OCI-LY7 (cell line): ENCODE results near the gene ALG10B. TPM values are rescaled to one million over a fixed set of nuclear protein-coding genes. Genes with fewer than 3 reads are reported as not detected.

Source experiments
- BruUV-seq: library from RNA; stranded (reverse); fragments of 400-500 nt; replicated peaks from 2 replicates; lab custom pipeline; 2021; lab: Mats Ljungman, UMichigan
- CTCF ChIA-PET: fragments of 300-600 bp; sonication (Branson Sonifier 250); formaldehyde crosslinking; loops from one replicate; lab custom pipeline; 2022; ENCODE audit warnings: antibody characterized with exemption; ENCODE audit not compliant: unreplicated experiment; lab: Charles Lee
- POLR2A ChIA-PET: fragments of 300-600 bp; sonication (Branson Sonifier 250); formaldehyde crosslinking; loops from one replicate; lab custom pipeline; 2022; ENCODE audit warnings: antibody characterized with exemption; lab: Charles Lee
- DNase-seq: peaks from one replicate; pipeline ENCODE4 v3.0.0-alpha.2; 2015; ENCODE audit warnings: low spot score
- H2AFZ ChIP-seq: fragments of 200-600 bp; sonication (generic), shearing (Covaris generic); 2 replicates; pipeline ENCODE4 v1.6.1; 2014; ENCODE audit warnings: mild to moderate bottlenecking, antibody characterized with exemption, low read length, moderate library complexity
- H3K27ac ChIP-seq: fragments of 200-600 bp; sonication (generic); 2 replicates; pipeline ENCODE4 v1.5.1; 2014; ENCODE audit warnings: mixed run types, low read depth, mild to moderate bottlenecking, moderate library complexity, low read length, inconsistent platforms; ENCODE audit not compliant: poor library complexity, severe bottlenecking
- H3K36me3 ChIP-seq: fragments of 200-600 bp; sonication (generic); 2 replicates; pipeline ENCODE4 v1.6.1; 2014; ENCODE audit warnings: mild to moderate bottlenecking, antibody characterized with exemption, low read length, moderate library complexity, mixed read lengths; ENCODE audit not compliant: insufficient read depth
- H3K4me1 ChIP-seq: fragments of 200-600 bp; sonication (generic); 2 replicates; pipeline ENCODE4 v1.5.1; 2014; ENCODE audit warnings: mild to moderate bottlenecking, low read length; ENCODE audit not compliant: insufficient read depth, poor library complexity, severe bottlenecking
- H3K4me2 ChIP-seq: fragments of 200-600 bp; sonication (generic); 2 replicates; pipeline ENCODE4 v1.6.1; 2014; ENCODE audit warnings: mild to moderate bottlenecking, low read length
- H3K4me3 ChIP-seq: fragments of 200-600 bp; sonication (generic); 2 replicates; pipeline ENCODE4 v1.5.1; 2014; ENCODE audit warnings: mild to moderate bottlenecking, low read depth, low read length; ENCODE audit not compliant: poor library complexity, severe bottlenecking
- H3K79me2 ChIP-seq: fragments of 200-600 bp; sonication (generic); 2 replicates; pipeline ENCODE4 v1.6.1; 2016; ENCODE audit warnings: low read depth, mild to moderate bottlenecking, low read length, moderate library complexity, mixed read lengths; ENCODE audit not compliant: insufficient read depth
- H3K9me2 ChIP-seq: fragments of 200-600 bp; sonication (generic); 2 replicates; pipeline ENCODE4 v1.6.1; 2016; ENCODE audit warnings: mild to moderate bottlenecking, low read length, mixed read lengths; ENCODE audit not compliant: insufficient read depth
- H3K9me3 ChIP-seq: fragments of 200-600 bp; sonication (generic); 2 replicates; pipeline ENCODE4 v1.6.1; 2014; ENCODE audit warnings: mild to moderate bottlenecking, mixed run types, low read length, mixed read lengths
- H4K20me1 ChIP-seq: fragments of 200-600 bp; sonication (generic); 2 replicates; pipeline ENCODE4 v1.6.1; 2014; ENCODE audit warnings: mild to moderate bottlenecking, antibody characterized with exemption, low read length, moderate library complexity, mixed read lengths; ENCODE audit not compliant: insufficient read depth
- EZH2phosphoT487 ChIP-seq: fragments of 200-600 bp; sonication (generic); IDR thresholded peaks from 2 replicates; pipeline ENCODE4 v1.6.1; 2018; ENCODE audit warnings: low read depth, borderline replicate concordance, mild to moderate bottlenecking, mixed run types, antibody characterized with exemption, low read length, moderate library complexity, mixed read lengths
- intact Hi-C: fragments of 100-400 bp; cut with micrococcal nuclease; formaldehyde crosslinking; loops from one replicate; pipeline ENCODE4 v1.10.0; 2022; ENCODE audit not compliant: unreplicated experiment
- total RNA-seq, 2 experiments: library from RNA; depleted of rRNA in 1 of 2; stranded (reverse); fragments of >200 nt in 1 of 2; shearing (Covaris generic) in 1 of 2; gene quantifications; 2 replicates each; pipeline ENCODE4 v1.2.3, GENCODE V29; 2014 to 2022
- TF ChIP-seq, protein P1 (sequence below): fragments of 200-600 bp; sonication (generic); conservative IDR thresholded peaks from 2 replicates; pipeline ENCODE4 v1.5.1; 2014; ENCODE audit warnings: mild to moderate bottlenecking, antibody characterized with exemption, low read length, moderate library complexity, mixed read lengths

Gene ALG10B
- total RNA-seq, 2 experiments from 2014 or later = 11.2 to 24.1 TPM

DNA sequence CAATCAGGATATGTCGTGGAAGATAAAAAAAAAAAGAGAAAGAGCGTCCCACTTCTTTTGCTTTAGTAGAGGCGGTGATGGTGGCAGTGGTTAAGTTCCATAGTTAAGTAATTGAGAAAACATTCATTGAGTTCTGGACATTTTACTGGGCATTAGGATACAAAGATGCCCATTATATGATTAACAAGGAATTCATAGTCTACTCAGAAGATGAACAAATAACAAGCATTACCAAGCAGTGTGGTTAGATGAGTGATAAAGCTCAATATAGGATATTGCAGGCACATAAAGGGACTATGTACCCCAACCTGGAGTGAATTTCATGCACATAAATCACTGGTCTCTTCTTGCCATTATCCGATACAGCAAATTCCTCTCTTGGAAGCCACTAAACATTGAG is 53.7 kb downstream of the ALG10B start:
- H3K4me1 ChIP-seq = no peaks in the 10 kb centered on the region
- no peak overlapping the region for H2AFZ ChIP-seq
- H3K9me3 ChIP-seq = no peaks in the 10 kb centered on the region
- H3K4me2 ChIP-seq = no peak overlapping the region
- H4K20me1 ChIP-seq = no peaks in the 10 kb centered on the region
- TF ChIP-seq, protein P1, sequence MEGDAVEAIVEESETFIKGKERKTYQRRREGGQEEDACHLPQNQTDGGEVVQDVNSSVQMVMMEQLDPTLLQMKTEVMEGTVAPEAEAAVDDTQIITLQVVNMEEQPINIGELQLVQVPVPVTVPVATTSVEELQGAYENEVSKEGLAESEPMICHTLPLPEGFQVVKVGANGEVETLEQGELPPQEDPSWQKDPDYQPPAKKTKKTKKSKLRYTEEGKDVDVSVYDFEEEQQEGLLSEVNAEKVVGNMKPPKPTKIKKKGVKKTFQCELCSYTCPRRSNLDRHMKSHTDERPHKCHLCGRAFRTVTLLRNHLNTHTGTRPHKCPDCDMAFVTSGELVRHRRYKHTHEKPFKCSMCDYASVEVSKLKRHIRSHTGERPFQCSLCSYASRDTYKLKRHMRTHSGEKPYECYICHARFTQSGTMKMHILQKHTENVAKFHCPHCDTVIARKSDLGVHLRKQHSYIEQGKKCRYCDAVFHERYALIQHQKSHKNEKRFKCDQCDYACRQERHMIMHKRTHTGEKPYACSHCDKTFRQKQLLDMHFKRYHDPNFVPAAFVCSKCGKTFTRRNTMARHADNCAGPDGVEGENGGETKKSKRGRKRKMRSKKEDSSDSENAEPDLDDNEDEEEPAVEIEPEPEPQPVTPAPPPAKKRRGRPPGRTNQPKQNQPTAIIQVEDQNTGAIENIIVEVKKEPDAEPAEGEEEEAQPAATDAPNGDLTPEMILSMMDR = no peak
- TF ChIP-seq EZH2phosphoT487 = no peak
- H3K36me3 ChIP-seq = no peaks in the 10 kb centered on the region
- intact Hi-C loops = no loop called here
- ChIA-PET CTCF (no interaction called here), POLR2A (no interaction called here)
- no peak overlapping the region for H3K27ac ChIP-seq
- no TSS peak for BruUV-seq
- no peaks in the 10 kb centered on the region for H3K79me2 ChIP-seq
- no peak overlapping the region for H3K4me3 ChIP-seq
- 0 out of 2 replicates have a peak, but pooled peaks cover 5% of the 10 kb centered on the region for H3K9me2 ChIP-seq
- no peak for DNase-seq

DNA sequence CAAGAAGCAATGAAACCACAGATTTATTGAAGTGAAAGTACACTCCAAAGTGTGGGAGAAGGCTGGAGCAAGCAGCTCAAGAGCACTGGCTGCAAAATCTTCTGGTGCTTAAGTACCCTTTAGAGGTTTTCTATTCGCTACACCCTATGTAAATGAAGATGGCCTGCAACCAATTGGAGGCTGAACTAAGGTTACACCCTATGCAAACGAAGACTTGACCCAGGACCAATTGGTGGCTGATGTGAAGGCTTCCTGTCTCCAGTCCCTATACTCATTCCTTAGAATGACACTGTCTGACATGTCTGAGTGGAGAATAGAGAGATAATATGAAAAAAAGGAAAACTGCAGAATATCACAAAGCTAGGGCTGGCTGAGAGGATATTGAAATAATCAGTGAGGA is 57.2 kb downstream of the ALG10B start:
- no peaks in the 10 kb centered on the region for H3K4me1 ChIP-seq
- CTCF ChIA-PET = no interaction called here
- no TSS peak for BruUV-seq
- intact Hi-C loops = no loop called here
- no peaks in the 10 kb centered on the region for H3K9me3 ChIP-seq
- H3K4me3 ChIP-seq = no peak overlapping the region
- 0 out of 2 replicates have a peak, but pooled peaks cover 5% of the 10 kb centered on the region for H3K9me2 ChIP-seq
- no peak for TF ChIP-seq EZH2phosphoT487
- TF ChIP-seq, protein P1 = no peak
- POLR2A ChIA-PET = no interaction called here
- no peak overlapping the region for H3K4me2 ChIP-seq
- H3K27ac ChIP-seq = no peak overlapping the region
- no peak for DNase-seq
- H4K20me1 ChIP-seq = no peaks in the 10 kb centered on the region
- H3K79me2 ChIP-seq = no peaks in the 10 kb centered on the region
- no peak overlapping the region for H2AFZ ChIP-seq
- H3K36me3 ChIP-seq = no peaks in the 10 kb centered on the region

DNA sequence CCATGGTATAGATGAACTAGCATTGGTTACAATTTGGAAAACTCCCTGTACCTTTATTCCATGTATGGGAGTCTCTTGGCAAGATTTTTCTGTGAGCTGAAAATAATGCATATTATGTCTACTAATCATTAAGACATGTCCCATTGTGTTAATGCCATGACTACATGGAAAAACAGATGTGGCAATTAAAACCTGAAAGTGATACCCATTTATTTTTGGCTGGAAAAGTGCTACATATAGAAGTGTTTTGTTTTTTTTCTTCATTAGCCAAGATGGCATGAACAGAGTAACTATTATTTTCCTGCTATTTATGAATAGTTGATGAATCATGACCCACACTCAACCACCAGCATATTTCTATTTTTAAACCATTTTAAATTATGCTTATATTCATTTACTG is 58.2 kb downstream of the ALG10B start:
- TF ChIP-seq, protein P1 = no peak
- no peak for TF ChIP-seq EZH2phosphoT487
- Histone ChIP-seq H3K9me2 (0 out of 2 replicates have a peak, but pooled peaks cover 5% of the 10 kb centered on the region), H3K9me3 (no peaks in the 10 kb centered on the region), H3K4me3 (no peak overlapping the region), H2AFZ (no peak overlapping the region), H3K36me3 (no peaks in the 10 kb centered on the region), H4K20me1 (no peaks in the 10 kb centered on the region), H3K4me2 (no peak overlapping the region), H3K79me2 (no peaks in the 10 kb centered on the region), H3K27ac (no peak overlapping the region), H3K4me1 (no peaks in the 10 kb centered on the region)
- BruUV-seq = no TSS peak
- ChIA-PET CTCF (no interaction called here), POLR2A (interaction anchor here (0.7 kb wide), 1 partner anchor 1027 kb away, joined by 4 read pairs; no protein-coding TSS in a partner anchor)
- DNase-seq = no peak
- intact Hi-C loops = no loop called here
